H1 (cell line): ENCODE data around the gene TTC13. TPM values are rescaled to one million over a fixed set of nuclear protein-coding genes. Genes with fewer than 3 reads are reported as not detected.

Experiments used
- SIRT6 ChIP-seq: IDR thresholded peaks from one replicate; pipeline ENCODE4 v1.7.1; 2012; ENCODE audit warnings: low read length, inconsistent platforms
- polyA plus RNA-seq, 7 experiments: library from polyadenylated mRNA; depleted of rRNA in 3 of 7; stranded (reverse) in 5 of 7; unstranded in 2 of 7; fragments of >200 nt in 5 of 7; fragments of 200-250 nt in 2 of 7; gene quantifications; 1 replicate in 5 of 7; 2 replicates in 1 of 7; 4 replicates in 1 of 7; pipeline versions ENCODE4 v1.2.1 to v1.2.3, GENCODE V29; 2011 to 2013; ENCODE audit warnings: missing spikeins in 2 of 7, mixed read lengths in 2 of 7
- total RNA-seq: library from RNA; stranded (reverse); fragmentation: NEBNext Ultra II Directional; extraction: Animal tissue kit (Norgen Biotek cat#: 25700); gene quantifications from 2 replicates; pipeline ENCODE4 v1.2.1, GENCODE V29; 2021
- TF ChIP-seq, protein P1 (sequence below): IDR thresholded peaks from 2 replicates; pipeline ENCODE4 v1.6.1; 2012; ENCODE audit warnings: inconsistent platforms

TTC13 gene
- total and polyA plus RNA-seq, 2 of the 8 experiments (the other 6 are each of a cell fraction or from before 2014, with no cell fraction given), result 3.1 to 7.1 TPM

DNA sequence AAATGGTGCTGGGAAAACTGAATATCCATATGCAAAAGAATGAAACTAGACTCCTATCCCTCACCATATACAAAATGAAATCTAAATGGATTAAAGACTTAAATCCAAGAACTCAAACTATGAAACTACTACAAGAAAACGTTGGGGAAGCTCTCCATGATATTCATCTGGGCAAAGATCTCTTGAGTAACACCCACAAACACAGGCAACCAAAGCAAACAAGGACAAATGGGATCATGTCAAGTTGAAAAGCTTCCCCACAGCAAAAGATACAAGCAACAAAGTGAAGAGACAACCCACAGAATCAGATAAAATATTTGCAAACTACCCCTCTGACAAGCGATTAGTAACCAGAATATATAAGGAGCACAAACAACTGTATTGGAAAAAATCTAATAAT is 13.8 kb downstream of the TTC13 start (continued):
- TF ChIP-seq SIRT6, result no peak
- TF ChIP-seq, protein P1, sequence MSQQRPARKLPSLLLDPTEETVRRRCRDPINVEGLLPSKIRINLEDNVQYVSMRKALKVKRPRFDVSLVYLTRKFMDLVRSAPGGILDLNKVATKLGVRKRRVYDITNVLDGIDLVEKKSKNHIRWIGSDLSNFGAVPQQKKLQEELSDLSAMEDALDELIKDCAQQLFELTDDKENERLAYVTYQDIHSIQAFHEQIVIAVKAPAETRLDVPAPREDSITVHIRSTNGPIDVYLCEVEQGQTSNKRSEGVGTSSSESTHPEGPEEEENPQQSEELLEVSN, result no peak
